H1 (cell line): Measurements from ENCODE around the gene COL5A1. TPM values are rescaled to one million over a fixed set of nuclear protein-coding genes. Genes with fewer than 3 reads are reported as not detected.

Experiments
- CTCF ChIA-PET: fragments of 300-600 bp; sonication (Branson Sonifier 250); formaldehyde crosslinking; loops from one replicate; lab custom pipeline; 2021; ENCODE audit not compliant: partially characterized antibody; lab: Charles Lee
- POLR2A ChIA-PET: fragments of 300-600 bp; sonication (Branson Sonifier 250); formaldehyde crosslinking; loops from one replicate; lab custom pipeline; 2021; ENCODE audit warnings: inconsistent platforms; ENCODE audit not compliant: partially characterized antibody; lab: Charles Lee
- DNase-seq, 2 experiments: peaks; one replicate each; pipeline versions ENCODE4 v3.0.0 to v3.0.0-alpha.2; 2010 to 2022; ENCODE audit warnings: low spot score in 2 of 2, low read depth in 1 of 2, mixed read lengths in 1 of 2
- FAIRE-seq: peaks from 2 replicates; lab custom pipeline; 2011; peaks lifted over from hg19 to GRCh38; lab: Jason Lieb, UNC
- H2AFZ ChIP-seq: 2 replicates; pipeline ENCODE4 v1.8.1; 2012; ENCODE audit warnings: low read length, inconsistent platforms
- H2AK5ac ChIP-seq: 2 replicates; pipeline ENCODE4 v1.6.1; 2013; ENCODE audit warnings: low read depth, low read length
- H2BK120ac ChIP-seq: replicated peaks from 2 replicates; pipeline ENCODE3; 2013; ENCODE audit warnings: low read depth, low read length, inconsistent platforms
- H2BK12ac ChIP-seq: 2 replicates; pipeline ENCODE4 v1.6.1; 2013; ENCODE audit warnings: low read depth, low read length
- H2BK15ac ChIP-seq: 2 replicates; pipeline ENCODE4 v1.6.1; 2013; ENCODE audit warnings: low read length
- H2BK20ac ChIP-seq: 2 replicates; pipeline ENCODE4 v1.6.1; 2013; ENCODE audit warnings: low read length
- H2BK5ac ChIP-seq: 2 replicates; pipeline ENCODE4 v1.6.1; 2013; ENCODE audit warnings: low read depth, low read length
- H3K14ac ChIP-seq: 2 replicates; pipeline ENCODE4 v1.6.1; 2013; ENCODE audit warnings: inconsistent platforms; ENCODE audit not compliant: insufficient read length
- H3K18ac ChIP-seq: 2 replicates; pipeline ENCODE4 v1.6.1; 2013; ENCODE audit warnings: low read length; ENCODE audit errors: extremely low read depth
- H3K23ac ChIP-seq: 2 replicates; pipeline ENCODE4 v1.6.1; 2013; ENCODE audit warnings: inconsistent platforms; ENCODE audit not compliant: insufficient read length
- H3K23me2 ChIP-seq: 2 replicates; pipeline ENCODE4 v1.6.1; 2013; ENCODE audit warnings: low read depth, low read length
- H3K27ac ChIP-seq: 2 replicates; pipeline ENCODE4 v1.6.1; 2011; ENCODE audit warnings: low read depth, low read length, inconsistent platforms
- H3K27me3 ChIP-seq, 4 experiments: replicated peaks in 1 of 4; 1 replicate in 1 of 4; 2 replicates in 3 of 4; pipeline versions ENCODE4 v1.6.1 to v1.8.1; 2011 to 2013; ENCODE audit warnings: low read length in 3 of 4, mild to moderate bottlenecking in 3 of 4, inconsistent platforms in 2 of 4, mixed read lengths in 2 of 4, moderate library complexity in 1 of 4; ENCODE audit not compliant: control insufficient read depth in 3 of 4, insufficient read depth in 3 of 4; ENCODE audit errors: extremely low read depth in 1 of 4
- H3K36me3 ChIP-seq, 4 experiments: 2 replicates each; pipeline versions ENCODE4 v1.6.1 to v1.8.1; 2011 to 2013; ENCODE audit warnings: mild to moderate bottlenecking in 4 of 4, low read length in 3 of 4, moderate library complexity in 2 of 4, control low read depth in 1 of 4, inconsistent platforms in 1 of 4; ENCODE audit not compliant: insufficient read depth in 4 of 4, control insufficient read depth in 2 of 4
- H3K4ac ChIP-seq: replicated peaks from 2 replicates; pipeline ENCODE3; 2013; ENCODE audit warnings: low read length, low read depth, mixed read lengths, inconsistent platforms; ENCODE audit not compliant: insufficient read length
- H3K4me1 ChIP-seq, 4 experiments: replicated peaks in 1 of 4; 1 replicate in 1 of 4; 2 replicates in 3 of 4; pipeline versions ENCODE4 v1.6.1 to v1.8.1; 2011 to 2013; ENCODE audit warnings: low read length in 3 of 4, inconsistent platforms in 2 of 4, mixed read lengths in 1 of 4; ENCODE audit not compliant: insufficient read depth in 4 of 4, control insufficient read depth in 3 of 4
- H3K4me2 ChIP-seq, 2 experiments: 2 replicates each; pipeline versions ENCODE4 v1.6.1 to v1.8.1; 2011 to 2013; ENCODE audit warnings: low read depth in 2 of 2, low read length in 2 of 2, control low read depth in 1 of 2, inconsistent platforms in 1 of 2, mild to moderate bottlenecking in 1 of 2; ENCODE audit not compliant: insufficient read depth in 1 of 2
- H3K4me3 ChIP-seq, 4 experiments: fragments of 200-600, 300-600 bp in 1 of 4; sonication (generic), shearing (Covaris generic), sonication (Bioruptor Twin) in 1 of 4; 2 replicates each; pipeline versions ENCODE4 v1.5.1 to v1.8.1; 2011 to 2016; ENCODE audit warnings: low read length in 4 of 4, low read depth in 3 of 4, control low read depth in 2 of 4, inconsistent platforms in 2 of 4, mild to moderate bottlenecking in 2 of 4, mixed read lengths in 1 of 4, moderate library complexity in 1 of 4; ENCODE audit not compliant: insufficient read depth in 2 of 4; ENCODE audit errors: extremely low read depth in 1 of 4
- H3K56ac ChIP-seq: replicated peaks from 2 replicates; pipeline ENCODE3; 2013; ENCODE audit warnings: low read depth, mild to moderate bottlenecking, mixed read lengths, low read length, inconsistent platforms; ENCODE audit not compliant: insufficient read length
- H3K79me1 ChIP-seq: 2 replicates; pipeline ENCODE4 v1.6.1; 2013; ENCODE audit warnings: low read depth, low read length, control low read depth
- H3K79me2 ChIP-seq, 2 experiments: 2 replicates each; pipeline versions ENCODE4 v1.6.1 to v1.8.1; 2012 to 2013; ENCODE audit warnings: low read length in 2 of 2, mild to moderate bottlenecking in 2 of 2, inconsistent platforms in 1 of 2; ENCODE audit not compliant: insufficient read depth in 2 of 2, control insufficient read depth in 1 of 2
- H3K9ac ChIP-seq, 4 experiments: replicated peaks in 1 of 4; 1 replicate in 1 of 4; 2 replicates in 3 of 4; pipeline versions ENCODE4 v1.6.1 to v1.8.1; 2011 to 2013; ENCODE audit warnings: low read depth in 3 of 4, low read length in 3 of 4, control low read depth in 2 of 4, mild to moderate bottlenecking in 2 of 4, moderate library complexity in 2 of 4, inconsistent platforms in 1 of 4; ENCODE audit errors: extremely low read depth in 1 of 4
- H3K9me3 ChIP-seq, 2 experiments: 2 replicates each; pipeline versions ENCODE4 v1.6.1 to v1.8.1; 2012 to 2013; ENCODE audit warnings: mild to moderate bottlenecking in 2 of 2, moderate library complexity in 2 of 2, control low read depth in 1 of 2, inconsistent platforms in 1 of 2, low read depth in 1 of 2, low read length in 1 of 2, mixed read lengths in 1 of 2; ENCODE audit not compliant: insufficient read depth in 2 of 2
- H4K20me1 ChIP-seq, 2 experiments: replicated peaks in 1 of 2; 2 replicates each; pipeline versions ENCODE3 to v1.8.1; 2011 to 2013; ENCODE audit warnings: inconsistent platforms in 2 of 2, low read length in 2 of 2, mild to moderate bottlenecking in 1 of 2; ENCODE audit not compliant: insufficient read depth in 2 of 2, control insufficient read depth in 1 of 2
- H4K5ac ChIP-seq: 2 replicates; pipeline ENCODE4 v1.6.1; 2013; ENCODE audit warnings: low read length, low read depth, mixed read lengths, inconsistent platforms; ENCODE audit not compliant: insufficient read length
- H4K8ac ChIP-seq: 2 replicates; pipeline ENCODE4 v1.8.0; 2013; ENCODE audit warnings: mild to moderate bottlenecking, moderate library complexity, low read length, inconsistent platforms; ENCODE audit not compliant: insufficient read depth; ENCODE audit errors: extremely low read depth
- H4K91ac ChIP-seq: replicated peaks from 2 replicates; pipeline ENCODE3; 2013; ENCODE audit warnings: low read length, mixed read lengths, inconsistent platforms; ENCODE audit not compliant: insufficient read length
- EGR1 ChIP-seq: IDR thresholded peaks from 2 replicates; pipeline ENCODE4 v1.6.1; 2011; ENCODE audit warnings: low read depth, low read length, borderline replicate concordance
- GABPA ChIP-seq: IDR thresholded peaks from 2 replicates; pipeline ENCODE4 v1.6.1; 2011; ENCODE audit warnings: mild to moderate bottlenecking, low read length, moderate library complexity, borderline replicate concordance; ENCODE audit not compliant: insufficient read depth
- HDAC2 ChIP-seq, 2 experiments: fragments of 300-600 bp in 1 of 2; sonication (generic) in 1 of 2; IDR thresholded peaks; 2 replicates each; pipeline ENCODE4 v1.6.1; 2011 to 2012; ENCODE audit warnings: low read depth in 2 of 2, low read length in 2 of 2, mild to moderate bottlenecking in 2 of 2, moderate library complexity in 2 of 2, borderline replicate concordance in 1 of 2, inconsistent platforms in 1 of 2
- KDM5A ChIP-seq: fragments of 200-600 bp; IDR thresholded peaks from 2 replicates; pipeline ENCODE4 v1.7.1; 2012; ENCODE audit warnings: mild to moderate bottlenecking, low read length, inconsistent platforms, mixed read lengths
- MAX ChIP-seq: IDR thresholded peaks from 2 replicates; pipeline ENCODE4 v1.6.1; 2012; ENCODE audit warnings: inconsistent platforms
- NRF1 ChIP-seq: IDR thresholded peaks from 2 replicates; pipeline ENCODE4 v1.6.1; 2011; ENCODE audit warnings: mild to moderate bottlenecking, low read depth, low read length, improper control_type of control experiment
- PHF8 ChIP-seq: fragments of 200-600 bp; sonication (generic); conservative IDR thresholded peaks from 2 replicates; pipeline ENCODE4 v1.7.1; 2012; ENCODE audit warnings: low read depth, mild to moderate bottlenecking, inconsistent platforms, low read length, moderate library complexity
- WGBS, 2 experiments: shearing (Covaris generic) in 1 of 2; methylation state at CpG; one replicate each; pipeline versions ENCODE4 v1.1.6 to v1.1.7; 2013 to 2015; ENCODE audit warnings: low lambda C conversion rate in 2 of 2, mixed read lengths in 2 of 2, inconsistent platforms in 1 of 2, low coverage in 1 of 2, missing lambda C conversion rate in 1 of 2; ENCODE audit not compliant: insufficient replicate concordance in 2 of 2, insufficient coverage in 1 of 2, insufficient read length in 1 of 2; ENCODE audit errors: extremely low coverage in 1 of 2, missing lambda C conversion rate in 1 of 2; 5-methylcytosine and 5-hydroxymethylcytosine counted together
- polyA plus RNA-seq, 7 experiments: library from polyadenylated mRNA; depleted of rRNA in 3 of 7; stranded (reverse) in 5 of 7; unstranded in 2 of 7; fragments of >200 nt in 5 of 7; fragments of 200-250 nt in 2 of 7; gene quantifications; 1 replicate in 5 of 7; 2 replicates in 1 of 7; 4 replicates in 1 of 7; pipeline versions ENCODE4 v1.2.1 to v1.2.3, GENCODE V29; 2011 to 2013; ENCODE audit warnings: missing spikeins in 2 of 7, mixed read lengths in 2 of 7
- total RNA-seq: library from RNA; stranded (reverse); fragmentation: NEBNext Ultra II Directional; extraction: Animal tissue kit (Norgen Biotek cat#: 25700); gene quantifications from 2 replicates; pipeline ENCODE4 v1.2.1, GENCODE V29; 2021

COL5A1 gene
- total and polyA plus RNA-seq, 2 of the 8 experiments (the other 6 are each of a cell fraction or from before 2014, with no cell fraction given) = 3.8 to 12.0 TPM

- no peak overlapping the region for H2AK5ac ChIP-seq
- no peak overlapping the region for H3K18ac ChIP-seq
- no peak for FAIRE-seq
- H4K5ac ChIP-seq = no peak overlapping the region
- no peak overlapping the region for H3K4me3 ChIP-seq
- no peak overlapping the region for H4K8ac ChIP-seq
- H4K91ac ChIP-seq = no peak overlapping the region
- no peak for DNase-seq
- no peaks in the 10 kb centered on the region for H3K27me3 ChIP-seq
- no peak overlapping the region for H3K14ac ChIP-seq
- peaks cover 5% of the 10 kb centered on the region; the same call in 1 of the 2 replicates for H3K79me1 ChIP-seq
- H3K23me2 ChIP-seq = peaks cover 12% of the 10 kb centered on the region; the same call in 1 of the 2 replicates
- ChIA-PET CTCF (interaction anchor here (1.8 kb wide), 1 partner anchor 9 kb away, joined by 5 read pairs; no protein-coding TSS in a partner anchor), POLR2A (no interaction called here)
- no peak overlapping the region for H2BK5ac ChIP-seq
- no peak overlapping the region for H2BK120ac ChIP-seq
- no peak overlapping the region for H2BK12ac ChIP-seq
- peaks cover 0 to 20% of the 10 kb centered on the region in 2 experiments for H4K20me1 ChIP-seq
- no peak overlapping the region for H2BK20ac ChIP-seq
- no peaks in the 10 kb centered on the region for H3K36me3 ChIP-seq
- H3K27ac ChIP-seq = no peak overlapping the region
- no peak overlapping the region for H3K9ac ChIP-seq
- TF ChIP-seq EGR1 (no peak), GABPA (no peak), HDAC2 (IDR thresholded peaks at IDR 0.05; ENCODE audit: borderline replicate concordance in 1 of 2, low read depth in 2 of 2, low read length in 2 of 2) (no peak), NRF1 (no peak), PHF8 (no peak), KDM5A (no peak), MAX (no peak)
- H3K9me3 ChIP-seq = no peaks in the 10 kb centered on the region
- H2BK15ac ChIP-seq = no peak overlapping the region
- WGBS, 2 experiments = 89% methylated on average over 10 of the region's 10 CpGs; no CpG with 5 or more reads in 1 of the 2 experiments
- H3K4ac ChIP-seq = no peak overlapping the region
- no peak overlapping the region for H3K4me2 ChIP-seq
- H2AFZ ChIP-seq = no peak overlapping the region
- H3K56ac ChIP-seq = no peak overlapping the region
- no peaks in the 10 kb centered on the region for H3K79me2 ChIP-seq
- H3K4me1 ChIP-seq = peaks cover 0 to 12% (median 1%) of the 10 kb centered on the region in 4 experiments; a peak in 5 of 7 replicates
- H3K23ac ChIP-seq = no peak overlapping the region
Observed at GRCh38 chr9:134651226-134651905, 9.8 kb downstream of the COL5A1 start.
